ENCODE data around the gene ST6GALNAC1. TPM values are rescaled to one million over a fixed set of nuclear protein-coding genes. Genes with fewer than 3 reads are reported as not detected.

The ST6GALNAC1 gene
- total RNA-seq, result not detected in 2 replicates
- long read RNA-seq, result 0 reads

- peaks cover 37% of the 10 kb centered on the region for H3K27me3 Mint-ChIP-seq (ENCODE audit: unreplicated experiment)
- H3K27ac Mint-ChIP-seq (ENCODE audit: unreplicated experiment), result no peak within 1 kb of the TSS
These were observed at the start of gene ST6GALNAC1 for GRCh38 chr17:76643553-76644148. Gene ST6GALNAC1, minus strand, starts transcription at chr17:76643757. Its CDS starts 119 bp downstream, at chr17:76643638.

GRCh38 chr17:76691379-76692191 is 48.0 kb upstream of the ST6GALNAC1 start:
- Mint-ChIP-seq H3K9me3 (ENCODE audit: unreplicated experiment) (no peaks in the 10 kb centered on the region), H3K36me3 (ENCODE audit: unreplicated experiment) (peaks cover 7% of the 10 kb centered on the region), H3K27me3 (ENCODE audit: unreplicated experiment) (no peaks in the 10 kb centered on the region), H3K27ac (ENCODE audit: unreplicated experiment) (peak overlapping the region; percentile 12), H3K4me3 (ENCODE audit: unreplicated experiment) (no peak overlapping the region), H3K4me1 (ENCODE audit: unreplicated experiment) (peaks cover 74% of the 10 kb centered on the region)
- DNase-seq (ENCODE audit: extremely low spot score, unreplicated experiment), result no peak
- no peak for TF ChIP-seq CTCF (IDR thresholded peaks at IDR 0.05)

More at GRCh38 chr17:76643553-76644148, at the start of gene ST6GALNAC1:
- no peak for DNase-seq (ENCODE audit: extremely low spot score, unreplicated experiment)
- no peak within 1 kb of the TSS for H3K4me3 Mint-ChIP-seq (ENCODE audit: unreplicated experiment)
- H3K4me1 Mint-ChIP-seq (ENCODE audit: unreplicated experiment), result no peaks in the 10 kb centered on the region
- H3K36me3 Mint-ChIP-seq (ENCODE audit: unreplicated experiment), result peaks cover 3% of the 10 kb centered on the region
- no peak for TF ChIP-seq CTCF (IDR thresholded peaks at IDR 0.05)
- H3K9me3 Mint-ChIP-seq (ENCODE audit: unreplicated experiment), result peaks cover 8% of the 10 kb centered on the region

GRCh38 chr17:76690596-76691280 is 47.2 kb upstream of the ST6GALNAC1 start:
- no peak overlapping the region for H3K27ac Mint-ChIP-seq (ENCODE audit: unreplicated experiment)
- H3K4me1 Mint-ChIP-seq (ENCODE audit: unreplicated experiment), result peaks cover 74% of the 10 kb centered on the region
- no peak for DNase-seq (ENCODE audit: extremely low spot score, unreplicated experiment)
- H3K4me3 Mint-ChIP-seq (ENCODE audit: unreplicated experiment), result no peak overlapping the region
- H3K9me3 Mint-ChIP-seq (ENCODE audit: unreplicated experiment), result no peaks in the 10 kb centered on the region
- peaks cover 8% of the 10 kb centered on the region for H3K36me3 Mint-ChIP-seq (ENCODE audit: unreplicated experiment)
- no peaks in the 10 kb centered on the region for H3K27me3 Mint-ChIP-seq (ENCODE audit: unreplicated experiment)
- TF ChIP-seq CTCF (IDR thresholded peaks at IDR 0.05), result no peak

- H3K27ac Mint-ChIP-seq (ENCODE audit: unreplicated experiment), result peak overlapping the region; percentile 95
These were observed 46.3 kb upstream of the ST6GALNAC1 start for GRCh38 chr17:76689859-76690258.

More at GRCh38 chr17:76689859-76690258, 46.3 kb upstream of the ST6GALNAC1 start:
- TF ChIP-seq CTCF (IDR thresholded peaks at IDR 0.05), result no peak
- peaks cover 5% of the 10 kb centered on the region for H3K36me3 Mint-ChIP-seq (ENCODE audit: unreplicated experiment)
- no peak overlapping the region for H3K4me3 Mint-ChIP-seq (ENCODE audit: unreplicated experiment)
- no peak for DNase-seq (ENCODE audit: extremely low spot score, unreplicated experiment)
- peaks cover 71% of the 10 kb centered on the region for H3K4me1 Mint-ChIP-seq (ENCODE audit: unreplicated experiment)
- H3K27me3 Mint-ChIP-seq (ENCODE audit: unreplicated experiment), result no peaks in the 10 kb centered on the region
- H3K9me3 Mint-ChIP-seq (ENCODE audit: unreplicated experiment), result no peaks in the 10 kb centered on the region
